PC-3 (cell line): ENCODE data around the gene PAOX.

ENCODE experiments used
- EZH2 ChIP-seq: fragments of 300-600 bp; sonication (generic); IDR thresholded peaks from one replicate; pipeline ENCODE4 v1.6.1; 2017; ENCODE audit warnings: antibody characterized with exemption, mild to moderate bottlenecking, low read length; ENCODE audit not compliant: unreplicated experiment
- EZH2phosphoT487 ChIP-seq: fragments of 300-600 bp; sonication (generic); IDR thresholded peaks from 2 replicates; pipeline ENCODE4 v1.6.1; 2018; ENCODE audit warnings: mild to moderate bottlenecking, antibody characterized with exemption, low read length, borderline replicate concordance
- TF ChIP-seq, protein P1 (sequence below): fragments of 300-600 bp; sonication (generic); conservative IDR thresholded peaks from 2 replicates; pipeline ENCODE4 v1.5.1; 2017; ENCODE audit warnings: antibody characterized with exemption, low read depth, mild to moderate bottlenecking, low read length

DNA sequence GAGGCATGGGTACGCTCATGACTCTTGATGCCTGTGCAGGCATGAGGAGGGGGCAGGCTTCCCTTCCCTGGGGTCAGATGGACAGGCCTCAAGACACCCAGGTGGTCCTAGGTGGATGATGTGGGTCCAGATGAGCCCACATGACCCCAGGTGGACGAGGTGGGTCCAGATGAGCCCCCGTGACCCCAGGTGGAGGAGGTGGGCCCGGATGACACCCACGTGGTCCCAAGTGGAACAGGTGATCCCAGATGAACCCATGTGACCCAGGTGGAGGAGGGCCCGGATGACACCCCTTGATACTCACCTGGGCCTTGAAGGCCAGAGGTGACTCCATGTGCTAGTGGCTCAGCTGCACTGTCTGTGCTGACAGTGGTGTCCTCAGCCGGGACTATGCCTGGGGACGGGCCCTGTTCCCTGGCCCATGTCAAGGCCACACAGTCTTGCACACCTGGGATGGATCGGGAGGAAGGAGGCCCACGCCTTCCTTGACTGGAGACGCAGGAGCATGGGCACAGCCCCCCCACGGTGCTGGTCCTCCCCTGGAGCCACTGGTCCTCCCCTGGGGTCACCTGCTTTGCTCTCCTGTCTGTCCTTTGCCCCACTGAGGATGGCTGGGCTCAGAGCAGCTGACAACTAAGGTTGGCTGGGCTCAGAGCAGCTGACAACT is 28.6 kb upstream of the PAOX start:
- TF ChIP-seq, protein P1, sequence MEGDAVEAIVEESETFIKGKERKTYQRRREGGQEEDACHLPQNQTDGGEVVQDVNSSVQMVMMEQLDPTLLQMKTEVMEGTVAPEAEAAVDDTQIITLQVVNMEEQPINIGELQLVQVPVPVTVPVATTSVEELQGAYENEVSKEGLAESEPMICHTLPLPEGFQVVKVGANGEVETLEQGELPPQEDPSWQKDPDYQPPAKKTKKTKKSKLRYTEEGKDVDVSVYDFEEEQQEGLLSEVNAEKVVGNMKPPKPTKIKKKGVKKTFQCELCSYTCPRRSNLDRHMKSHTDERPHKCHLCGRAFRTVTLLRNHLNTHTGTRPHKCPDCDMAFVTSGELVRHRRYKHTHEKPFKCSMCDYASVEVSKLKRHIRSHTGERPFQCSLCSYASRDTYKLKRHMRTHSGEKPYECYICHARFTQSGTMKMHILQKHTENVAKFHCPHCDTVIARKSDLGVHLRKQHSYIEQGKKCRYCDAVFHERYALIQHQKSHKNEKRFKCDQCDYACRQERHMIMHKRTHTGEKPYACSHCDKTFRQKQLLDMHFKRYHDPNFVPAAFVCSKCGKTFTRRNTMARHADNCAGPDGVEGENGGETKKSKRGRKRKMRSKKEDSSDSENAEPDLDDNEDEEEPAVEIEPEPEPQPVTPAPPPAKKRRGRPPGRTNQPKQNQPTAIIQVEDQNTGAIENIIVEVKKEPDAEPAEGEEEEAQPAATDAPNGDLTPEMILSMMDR, result no peak
- no peak for TF ChIP-seq EZH2
- TF ChIP-seq EZH2phosphoT487, result no peak
